HG03108 (cell line): ENCODE results near the gene CHCHD6.

ENCODE experiments used
- ATAC-seq: cut with Tn5 transposase; IDR thresholded peaks from one replicate; pipeline ENCODE4 v1.9.1; 2021; ENCODE audit warnings: moderate library complexity; ENCODE audit not compliant: unreplicated experiment

CHCHD6 gene

GRCh38 chr3:126857928-126858327, 153.9 kb downstream of the CHCHD6 start:
- no peak for ATAC-seq

- no peak for ATAC-seq
Observed at GRCh38 chr3:126858401-126858800, 154.4 kb downstream of the CHCHD6 start.

GRCh38 chr3:126858887-126859286, 154.8 kb downstream of the CHCHD6 start:
- ATAC-seq: no peak

GRCh38 chr3:126859415-126860246, 155.6 kb downstream of the CHCHD6 start:
- ATAC-seq: no peak

- no peak for ATAC-seq
Observed at GRCh38 chr3:126865736-126866135, 161.7 kb downstream of the CHCHD6 start.

- no peak for ATAC-seq
Observed at GRCh38 chr3:126866175-126866759, 162.2 kb downstream of the CHCHD6 start.

GRCh38 chr3:126867190-126867862, 163.3 kb downstream of the CHCHD6 start:
- ATAC-seq: no peak

GRCh38 chr3:126867863-126868200, 163.8 kb downstream of the CHCHD6 start:
- ATAC-seq: no peak

- no peak for ATAC-seq
Observed at GRCh38 chr3:126870608-126871210, 166.7 kb downstream of the CHCHD6 start.

GRCh38 chr3:126872701-126873342, 168.8 kb downstream of the CHCHD6 start:
- no peak for ATAC-seq

GRCh38 chr3:126873416-126873815, 169.4 kb downstream of the CHCHD6 start:
- ATAC-seq: no peak

- ATAC-seq: no peak
Observed at GRCh38 chr3:126878664-126879063, 174.6 kb downstream of the CHCHD6 start.

GRCh38 chr3:126880901-126881300, 176.9 kb downstream of the CHCHD6 start:
- no peak for ATAC-seq

GRCh38 chr3:126881861-126882260, 177.8 kb downstream of the CHCHD6 start:
- no peak for ATAC-seq

GRCh38 chr3:126883241-126883640, 179.2 kb downstream of the CHCHD6 start:
- ATAC-seq: no peak

- no peak for ATAC-seq
Observed at GRCh38 chr3:126885425-126885824, 181.4 kb downstream of the CHCHD6 start.

- no peak for ATAC-seq
Observed at GRCh38 chr3:126886217-126886616, 182.2 kb downstream of the CHCHD6 start.

GRCh38 chr3:126887686-126888085, 183.6 kb downstream of the CHCHD6 start:
- ATAC-seq: no peak

GRCh38 chr3:126888186-126888760, 184.2 kb downstream of the CHCHD6 start:
- ATAC-seq: no peak

- ATAC-seq: no peak
Observed at GRCh38 chr3:126889276-126890201, 185.5 kb downstream of the CHCHD6 start.
